Amniotic stem cell (primary cell): ENCODE data around the gene GRIP2.
A peak's percentile ranks its signal among the peaks of the same experiment; 100 is the strongest.

Experiments
- DNase-seq: peaks from one replicate; lab custom pipeline; 2025; lab: John Stamatoyannopoulos, UW

Gene GRIP2

GRCh38 chr3:14451844-14452739 lies 88.0 kb downstream of the GRIP2 start:
- DNase-seq, result peak; percentile 68

DNA sequence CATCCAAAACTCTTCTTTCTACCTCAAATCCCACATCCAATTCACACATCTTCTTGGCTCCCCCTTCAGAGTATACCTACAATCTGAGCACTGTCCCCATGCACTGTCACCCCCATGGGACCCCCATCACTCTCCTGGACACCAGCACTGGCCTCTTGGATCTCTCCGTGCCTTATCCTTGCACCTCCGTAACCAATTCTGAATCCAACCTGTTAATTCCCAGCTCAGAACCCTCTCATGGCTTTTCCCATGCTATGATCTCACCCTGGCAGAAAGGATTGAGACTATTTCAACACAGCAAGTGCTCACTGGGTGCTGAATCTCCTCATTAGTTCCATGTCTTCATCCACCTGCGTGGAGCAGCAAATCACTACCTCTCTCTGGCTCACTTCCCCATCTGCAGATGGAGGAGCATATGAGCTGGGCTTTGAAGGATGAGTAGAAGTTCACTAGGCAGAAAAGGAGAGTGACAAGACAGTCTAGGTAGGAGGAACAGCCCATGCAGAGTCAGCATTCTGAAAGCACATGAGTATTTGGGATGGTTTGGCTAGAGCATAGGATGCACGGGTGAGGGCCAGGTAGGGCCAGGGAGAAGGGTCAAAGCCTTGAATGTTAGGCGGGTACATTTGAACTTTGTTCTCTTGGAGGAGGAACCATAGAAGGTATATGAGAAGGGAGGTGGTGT lies 89.1 kb downstream of the GRIP2 start:
- no peak for DNase-seq

GRCh38 chr3:14450506-14450905 lies 89.6 kb downstream of the GRIP2 start:
- DNase-seq, result no peak

- no peak for DNase-seq
Measured at GRCh38 chr3:14448756-14449727, 91.1 kb downstream of the GRIP2 start.

DNA sequence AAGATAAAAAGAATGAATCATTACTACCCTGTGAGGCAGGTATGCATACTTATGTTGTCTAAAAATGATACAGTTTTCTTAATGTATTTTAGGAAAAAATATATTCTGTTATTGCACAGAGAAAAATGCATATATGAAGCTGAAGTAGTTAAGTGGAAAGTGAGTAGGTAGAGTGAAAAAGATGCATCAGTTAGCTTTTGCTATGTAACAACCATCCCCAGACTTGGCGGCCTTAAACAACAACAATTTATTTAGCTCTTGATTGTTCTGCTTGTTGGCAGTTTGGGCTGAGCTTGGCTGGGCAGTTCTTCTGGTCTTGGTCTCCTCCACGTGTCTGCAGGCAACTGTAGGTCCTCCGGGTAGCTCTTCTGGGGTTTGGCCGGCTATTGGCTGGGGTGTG lies 92.1 kb downstream of the GRIP2 start:
- DNase-seq, result no peak

DNA sequence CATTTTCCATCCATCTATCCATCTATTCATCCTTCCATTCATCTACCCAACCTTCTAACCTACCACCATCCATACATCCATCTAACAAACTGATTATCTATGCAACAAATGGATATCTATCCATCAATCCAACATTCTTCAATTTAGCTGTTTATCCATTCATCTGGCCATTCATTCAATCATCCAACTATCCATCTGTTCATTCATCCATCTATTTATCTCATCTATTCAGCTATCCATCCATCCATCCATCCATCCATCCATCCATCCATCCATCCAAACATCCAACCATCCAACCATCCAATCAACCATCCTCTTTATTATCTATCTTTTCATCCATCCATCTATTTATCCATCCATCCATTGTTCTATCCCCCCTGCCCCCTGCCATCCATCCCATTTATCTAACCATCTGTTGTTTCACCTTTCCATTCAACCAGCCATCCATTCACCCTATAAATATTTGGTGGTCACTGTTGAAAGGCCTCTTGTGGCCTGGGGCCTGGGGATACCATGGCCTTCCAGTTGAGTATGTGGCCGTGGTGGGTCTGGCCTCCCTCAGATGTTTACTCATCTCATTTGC lies 93.1 kb downstream of the GRIP2 start:
- no peak for DNase-seq

DNA sequence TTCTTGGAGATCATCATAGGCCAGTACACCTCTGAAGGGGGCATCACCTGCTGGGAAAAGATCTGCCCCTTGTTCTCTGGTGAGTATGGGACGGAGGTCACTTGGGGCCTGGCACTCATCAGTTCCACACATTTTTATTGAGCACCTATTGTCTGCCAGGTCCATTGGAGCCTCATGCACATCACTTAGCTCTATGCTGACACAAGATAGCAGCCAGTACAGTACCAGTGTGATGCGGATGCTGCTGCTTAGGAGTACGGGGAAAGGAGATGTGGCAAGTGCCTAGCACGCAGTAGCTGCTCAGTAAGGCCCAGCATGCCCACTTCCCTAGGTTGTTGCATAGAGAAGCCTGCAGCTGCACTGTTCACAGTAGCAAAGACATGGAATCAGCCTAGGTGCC lies 94.4 kb downstream of the GRIP2 start:
- no peak for DNase-seq

- no peak for DNase-seq
Measured at GRCh38 chr3:14444380-14444779, 95.8 kb downstream of the GRIP2 start.

GRCh38 chr3:14441920-14442300 lies 98.2 kb downstream of the GRIP2 start:
- no peak for DNase-seq

- DNase-seq, result no peak
Measured at GRCh38 chr3:14441240-14441919, 98.8 kb downstream of the GRIP2 start.

- no peak for DNase-seq
Measured at GRCh38 chr3:14440531-14441239, 99.5 kb downstream of the GRIP2 start.

DNA sequence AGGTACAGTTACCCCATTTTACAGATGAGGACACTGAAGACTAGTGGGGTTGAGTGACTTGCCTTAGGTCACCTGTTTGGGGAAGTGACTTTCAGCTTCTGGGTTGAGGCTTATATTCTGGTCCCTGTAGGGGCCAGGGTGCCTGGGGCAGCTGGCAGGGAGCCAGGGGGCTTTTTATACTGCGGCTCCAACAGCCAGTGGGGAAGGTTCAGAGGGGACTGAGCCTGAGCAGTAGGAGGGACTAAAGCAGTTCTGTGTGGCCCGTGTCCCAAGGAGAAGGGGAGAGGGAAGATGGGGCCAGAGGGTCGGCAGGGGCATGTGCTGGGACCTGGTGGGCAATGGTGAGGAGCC lies 100.0 kb downstream of the GRIP2 start:
- no peak for DNase-seq

- no peak for DNase-seq
Measured at GRCh38 chr3:14439501-14440167, 100.5 kb downstream of the GRIP2 start.
